ENCODE measurements around the gene BRMS1. TPM values are rescaled to one million over a fixed set of nuclear protein-coding genes. Genes with fewer than 3 reads are reported as not detected.
A peak's percentile ranks its signal among the peaks of the same experiment; 100 is the strongest.

BRMS1 gene
- total and polyA plus RNA-seq, 2 experiments from 2014 or later, result 59.1 to 61.7 TPM

- TF ChIP-seq REST (IDR thresholded peaks at IDR 0.05; ENCODE audit: unreplicated experiment) (no peak), ETS1 (IDR thresholded peaks at IDR 0.05) (no peak), STAT1 (IDR thresholded peaks at IDR 0.05; ENCODE audit: unreplicated experiment) (no peak), ZNF331 (CRISPR knock-in tag; IDR thresholded peaks at IDR 0.05; ENCODE audit: low read depth) (no peak), CTCF (conservative IDR thresholded peaks at IDR 0.05; ENCODE audit: low read depth in 2 of 2) (no peak), EZH2 (IDR thresholded peaks at IDR 0.05; ENCODE audit: low read depth, unreplicated experiment) (no peak), JUNB (IDR thresholded peaks at IDR 0.05; ENCODE audit: unreplicated experiment) (no peak), CREB1 (CRISPR knock-in tag; IDR thresholded peaks at IDR 0.05; ENCODE audit: low read depth) (no peak)
Observed at GRCh38 chr11:66333896-66334604, 10.9 kb downstream of the BRMS1 start (continued).

- H3K9me2 ChIP-seq (ENCODE audit: insufficient read depth), result no peaks in the 10 kb centered on the region
- no peaks in the 10 kb centered on the region for H3K36me3 ChIP-seq (ENCODE audit: insufficient read depth)
- Mint-ChIP-seq H3K36me3 (ENCODE audit: low read depth) (no peaks in the 10 kb centered on the region), H3K27ac (no peak overlapping the region), H3K27me3 (ENCODE audit: insufficient read depth, low read depth, poor library complexity) (peaks cover 13% of the 10 kb centered on the region), H3K4me3 (no peak overlapping the region), H3K4me1 (peaks cover 24% of the 10 kb centered on the region), H3K9me3 (no peaks in the 10 kb centered on the region)
- H3K27me3 ChIP-seq (ENCODE audit: insufficient read depth), result no peaks in the 10 kb centered on the region
- DNase-seq (ENCODE audit: low spot score) (no peak), ATAC-seq (no peak)
- H3K79me2 ChIP-seq (replicated peaks; ENCODE audit: insufficient read depth), result no peaks in the 10 kb centered on the region
- no peak overlapping the region for H2AFZ ChIP-seq
- H3K4me1 ChIP-seq (ENCODE audit: insufficient read depth), result peaks cover 16% of the 10 kb centered on the region; the same call in 1 of the 2 replicates
- no peak overlapping the region for H3K4me2 ChIP-seq
- TF ChIP-seq ETS1 (IDR thresholded peaks at IDR 0.05) (no peak), CTCF (conservative IDR thresholded peaks at IDR 0.05; ENCODE audit: low read depth in 2 of 2) (peak in 1 of 2 experiments; percentile 11; a peak in 1 of 4 replicates), POLR2AphosphoS5 (IDR thresholded peaks at IDR 0.05; ENCODE audit: low read depth) (no peak)
- H3F3A ChIP-seq (replicated peaks; ENCODE audit: low read depth), result 0 out of 2 replicates have a peak, but pooled peaks cover 6% of the 10 kb centered on the region
- no peaks in the 10 kb centered on the region for H4K20me1 ChIP-seq (replicated peaks; ENCODE audit: insufficient read depth)
- H3K4me3 ChIP-seq, result no peak overlapping the region
- H3K27ac ChIP-seq (ENCODE audit: low read depth), result no peak overlapping the region
Observed at GRCh38 chr11:66333220-66333877, 11.6 kb downstream of the BRMS1 start.

Measured in GM23338 (cell line).